Measurements from ENCODE around the gene NOS2.
"Not testable (repeated sequence)": the region's sequence is repeated elsewhere in the genome, so short reads cannot be mapped to it uniquely, and the experiment has no call there.

NOS2 gene

GRCh38 chr17:27782791-27783206 is 17.5 kb downstream of the NOS2 start:
- Mint-ChIP-seq H3K27ac (no peak overlapping the region), H3K4me1 (ENCODE audit: low read depth) (no peaks in the 10 kb centered on the region), H3K9me3 (no peaks in the 10 kb centered on the region), H3K27me3 (peaks cover 7% of the 10 kb centered on the region), H3K4me3 (no peak overlapping the region), H3K36me3 (ENCODE audit: low read depth) (no peaks in the 10 kb centered on the region)
- DNase-seq, result no peak

GRCh38 chr17:27780828-27781404 is 19.4 kb downstream of the NOS2 start:
- H3K4me3 Mint-ChIP-seq, result no peak overlapping the region
- H3K27ac Mint-ChIP-seq, result no peak overlapping the region
- no peaks in the 10 kb centered on the region for H3K9me3 Mint-ChIP-seq
- H3K27me3 Mint-ChIP-seq, result peaks cover 6% of the 10 kb centered on the region
- DNase-seq, result no peak
- H3K4me1 Mint-ChIP-seq (ENCODE audit: low read depth), result no peaks in the 10 kb centered on the region
- H3K36me3 Mint-ChIP-seq (ENCODE audit: low read depth), result no peaks in the 10 kb centered on the region

GRCh38 chr17:27780092-27780827 is 20.1 kb downstream of the NOS2 start:
- no peaks in the 10 kb centered on the region for H3K9me3 Mint-ChIP-seq
- peaks cover 6% of the 10 kb centered on the region for H3K27me3 Mint-ChIP-seq
- no peaks in the 10 kb centered on the region for H3K4me1 Mint-ChIP-seq (ENCODE audit: low read depth)
- no peak overlapping the region for H3K4me3 Mint-ChIP-seq
- no peaks in the 10 kb centered on the region for H3K36me3 Mint-ChIP-seq (ENCODE audit: low read depth)
- DNase-seq, result no peak
- no peak overlapping the region for H3K27ac Mint-ChIP-seq

DNA sequence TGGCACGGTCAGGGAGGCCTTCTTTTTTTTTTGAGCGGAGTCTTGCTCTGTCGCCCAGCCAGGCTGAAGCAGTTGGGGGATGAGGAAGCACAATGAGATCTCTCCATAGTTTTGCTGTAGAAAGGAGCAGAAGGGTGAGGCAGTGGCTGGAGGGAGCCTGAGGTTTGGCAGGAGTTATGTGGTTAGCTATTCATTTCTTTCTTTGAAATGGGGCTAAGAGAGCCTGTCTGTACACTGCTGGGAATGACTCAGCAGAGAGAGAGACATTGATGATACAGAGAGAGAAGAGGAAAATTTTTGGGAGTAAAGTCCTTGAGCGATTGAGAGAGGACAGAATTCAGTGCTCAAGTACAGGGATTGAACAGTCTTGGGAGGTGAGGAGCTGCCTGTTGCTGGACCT is 22.1 kb downstream of the NOS2 start:
- H3K27ac Mint-ChIP-seq, result no peak overlapping the region
- no peak overlapping the region for H3K4me3 Mint-ChIP-seq
- no peak for DNase-seq
- H3K9me3 Mint-ChIP-seq, result no peaks in the 10 kb centered on the region
- H3K4me1 Mint-ChIP-seq (ENCODE audit: low read depth), result no peaks in the 10 kb centered on the region
- peaks cover 6% of the 10 kb centered on the region for H3K27me3 Mint-ChIP-seq
- H3K36me3 Mint-ChIP-seq (ENCODE audit: low read depth), result no peaks in the 10 kb centered on the region

GRCh38 chr17:27776882-27777624 is 23.3 kb downstream of the NOS2 start:
- DNase-seq, result no peak
- Mint-ChIP-seq H3K27me3 (peaks cover 4% of the 10 kb centered on the region), H3K36me3 (ENCODE audit: low read depth) (no peaks in the 10 kb centered on the region), H3K27ac (no peak overlapping the region), H3K4me1 (ENCODE audit: low read depth) (no peaks in the 10 kb centered on the region), H3K9me3 (no peaks in the 10 kb centered on the region), H3K4me3 (no peak overlapping the region)

DNA sequence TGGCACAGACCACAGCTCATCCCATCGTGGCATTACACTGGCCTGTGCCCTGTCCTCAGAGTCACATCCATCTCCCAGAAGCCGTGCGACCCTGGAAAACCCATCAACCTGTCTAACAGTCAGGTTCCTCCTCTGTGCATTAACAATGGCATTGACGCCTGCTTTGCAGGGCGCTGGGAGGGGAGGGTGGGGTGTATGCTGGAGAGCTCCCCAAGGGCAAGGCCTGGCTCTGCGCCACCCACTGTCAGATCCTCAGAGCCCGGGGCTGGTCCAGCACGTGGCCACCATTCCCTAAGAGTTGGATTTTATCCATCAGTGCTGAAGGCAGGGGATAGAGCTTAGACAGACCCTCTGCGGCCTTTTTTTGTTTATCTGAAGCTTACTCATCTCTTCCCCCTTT is 28.7 kb downstream of the NOS2 start:
- Mint-ChIP-seq H3K27ac (no peak overlapping the region), H3K4me3 (no peak overlapping the region), H3K36me3 (ENCODE audit: low read depth) (no peaks in the 10 kb centered on the region), H3K9me3 (no peaks in the 10 kb centered on the region), H3K27me3 (no peaks in the 10 kb centered on the region), H3K4me1 (ENCODE audit: low read depth) (no peaks in the 10 kb centered on the region)
- DNase-seq, result no peak

DNA sequence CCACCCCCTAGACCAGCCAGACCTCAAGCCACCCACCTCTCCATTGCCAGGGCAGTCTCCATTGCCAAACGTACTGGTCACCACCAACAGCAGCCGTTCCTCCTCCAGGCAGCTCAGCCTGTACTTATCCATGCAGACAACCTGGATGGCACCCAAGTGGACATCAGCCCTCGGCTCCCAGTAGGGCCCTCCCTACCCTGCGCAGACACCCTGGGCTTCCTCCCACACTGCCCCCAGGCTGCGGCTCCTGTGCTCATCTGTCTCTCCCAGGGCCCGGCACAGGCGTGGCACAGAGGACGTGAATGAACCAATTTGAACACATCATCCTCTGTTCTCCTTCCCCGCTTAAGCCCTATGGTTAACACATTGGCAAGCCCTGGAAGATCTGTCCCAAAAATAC is 29.5 kb downstream of the NOS2 start:
- Mint-ChIP-seq H3K36me3 (ENCODE audit: low read depth) (no peaks in the 10 kb centered on the region), H3K9me3 (no peaks in the 10 kb centered on the region), H3K4me3 (no peak overlapping the region), H3K27ac (no peak overlapping the region), H3K4me1 (ENCODE audit: low read depth) (no peaks in the 10 kb centered on the region), H3K27me3 (no peaks in the 10 kb centered on the region)
- DNase-seq, result no peak

DNA sequence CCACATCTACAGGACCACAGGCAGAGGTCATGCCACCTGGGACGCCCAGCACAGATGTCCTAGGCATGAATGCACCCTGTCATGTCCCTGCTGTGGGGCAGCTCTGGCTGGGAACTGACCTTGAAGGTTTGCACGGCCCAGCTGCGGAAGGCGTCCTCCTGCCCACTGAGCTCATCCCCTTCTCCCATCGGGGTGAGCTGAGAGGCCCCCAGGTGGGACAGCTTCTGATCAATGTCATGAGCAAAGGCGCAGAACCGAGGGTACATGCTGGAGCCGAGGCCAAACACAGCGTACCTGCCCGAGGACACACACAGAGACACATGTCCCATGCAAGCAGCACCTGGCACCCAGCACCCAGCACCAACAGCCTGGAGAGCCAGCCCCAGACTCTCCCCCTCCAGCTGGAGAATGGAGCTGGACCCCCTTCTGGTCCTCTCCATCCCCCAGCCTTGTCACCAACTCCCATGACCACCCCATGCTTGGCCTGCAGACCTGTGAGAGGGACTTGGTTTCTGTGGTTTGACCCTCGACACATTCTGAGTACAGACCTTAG is 31.4 kb downstream of the NOS2 start:
- H3K9me3 Mint-ChIP-seq, result no peaks in the 10 kb centered on the region
- DNase-seq, result no peak
- no peaks in the 10 kb centered on the region for H3K4me1 Mint-ChIP-seq (ENCODE audit: low read depth)
- H3K27me3 Mint-ChIP-seq, result no peaks in the 10 kb centered on the region
- no peak overlapping the region for H3K27ac Mint-ChIP-seq
- no peaks in the 10 kb centered on the region for H3K36me3 Mint-ChIP-seq (ENCODE audit: low read depth)
- H3K4me3 Mint-ChIP-seq, result no peak overlapping the region

GRCh38 chr17:27766438-27766837 is 33.9 kb downstream of the NOS2 start:
- Mint-ChIP-seq H3K4me1 (ENCODE audit: low read depth) (no peaks in the 10 kb centered on the region), H3K9me3 (no peaks in the 10 kb centered on the region), H3K4me3 (no peak overlapping the region), H3K27me3 (no peaks in the 10 kb centered on the region), H3K27ac (no peak overlapping the region), H3K36me3 (ENCODE audit: low read depth) (no peaks in the 10 kb centered on the region)
- DNase-seq, result no peak

- Mint-ChIP-seq H3K36me3 (ENCODE audit: low read depth) (no peaks in the 10 kb centered on the region), H3K27me3 (no peaks in the 10 kb centered on the region), H3K4me1 (ENCODE audit: low read depth) (no peaks in the 10 kb centered on the region), H3K27ac (no peak overlapping the region), H3K9me3 (no peaks in the 10 kb centered on the region), H3K4me3 (no peak overlapping the region)
- no peak for DNase-seq
These were observed 35.0 kb downstream of the NOS2 start for GRCh38 chr17:27765353-27765752.

GRCh38 chr17:27764589-27764988 is 35.7 kb downstream of the NOS2 start:
- Mint-ChIP-seq H3K4me3 (no peak overlapping the region), H3K36me3 (ENCODE audit: low read depth) (no peaks in the 10 kb centered on the region), H3K27ac (no peak overlapping the region), H3K4me1 (ENCODE audit: low read depth) (no peaks in the 10 kb centered on the region), H3K27me3 (peaks cover 6% of the 10 kb centered on the region), H3K9me3 (no peaks in the 10 kb centered on the region)
- no peak for DNase-seq

GRCh38 chr17:27762527-27763305 is 37.6 kb downstream of the NOS2 start:
- no peak overlapping the region for H3K4me3 Mint-ChIP-seq
- no peak overlapping the region for H3K27ac Mint-ChIP-seq
- H3K36me3 Mint-ChIP-seq (ENCODE audit: low read depth), result no peaks in the 10 kb centered on the region
- no peaks in the 10 kb centered on the region for H3K9me3 Mint-ChIP-seq
- H3K4me1 Mint-ChIP-seq (ENCODE audit: low read depth), result no peaks in the 10 kb centered on the region
- peaks cover 6% of the 10 kb centered on the region for H3K27me3 Mint-ChIP-seq
- no peak for DNase-seq

- not testable (repeated sequence) for H3K27me3 Mint-ChIP-seq; H3K9me3 Mint-ChIP-seq; H3K36me3 Mint-ChIP-seq (ENCODE audit: low read depth); H3K4me1 Mint-ChIP-seq (ENCODE audit: low read depth); DNase-seq; H3K4me3 Mint-ChIP-seq; H3K27ac Mint-ChIP-seq
These were observed 39.4 kb downstream of the NOS2 start for GRCh38 chr17:27760931-27761330.

GRCh38 chr17:27760069-27760885 is 40.1 kb downstream of the NOS2 start:
- H3K36me3 Mint-ChIP-seq (ENCODE audit: low read depth), result no peaks in the 10 kb centered on the region
- H3K27me3 Mint-ChIP-seq, result peaks cover 6% of the 10 kb centered on the region
- no peak overlapping the region for H3K4me3 Mint-ChIP-seq
- DNase-seq, result peak; percentile 85
- no peak overlapping the region for H3K27ac Mint-ChIP-seq
- H3K4me1 Mint-ChIP-seq (ENCODE audit: low read depth), result no peaks in the 10 kb centered on the region
- no peaks in the 10 kb centered on the region for H3K9me3 Mint-ChIP-seq

All from activated T-cell treated with anti-CD3 and anti-CD28 coated beads, Interleukin-2, amount 50 U/mL, for 24 hours (primary cell).